OCI-LY3 (cell line): ENCODE results near the gene ADAMTS2.

ENCODE experiments used
- CTCF ChIP-seq: fragments of 200-600, 300-600 bp; sonication (generic); IDR thresholded peaks from 2 replicates; pipeline ENCODE4 v1.5.1; 2014; ENCODE audit warnings: antibody characterized with exemption, low read length, low read depth
- EZH2phosphoT487 ChIP-seq: fragments of 200-600 bp; shearing (Covaris generic); IDR thresholded peaks from 2 replicates; pipeline ENCODE4 v1.6.1; 2018; ENCODE audit warnings: antibody characterized with exemption, mixed run types, low read depth

- TF ChIP-seq CTCF, result no peak
- TF ChIP-seq EZH2phosphoT487, result no peak
Measured at GRCh38 chr5:179266291-179267070, 78.8 kb downstream of the ADAMTS2 start.
